ENCODE results near the gene KIF6.

GRCh38 chr6:39309942-39310531, 415.2 kb downstream of the KIF6 start:
- TF ChIP-seq, protein P1, sequence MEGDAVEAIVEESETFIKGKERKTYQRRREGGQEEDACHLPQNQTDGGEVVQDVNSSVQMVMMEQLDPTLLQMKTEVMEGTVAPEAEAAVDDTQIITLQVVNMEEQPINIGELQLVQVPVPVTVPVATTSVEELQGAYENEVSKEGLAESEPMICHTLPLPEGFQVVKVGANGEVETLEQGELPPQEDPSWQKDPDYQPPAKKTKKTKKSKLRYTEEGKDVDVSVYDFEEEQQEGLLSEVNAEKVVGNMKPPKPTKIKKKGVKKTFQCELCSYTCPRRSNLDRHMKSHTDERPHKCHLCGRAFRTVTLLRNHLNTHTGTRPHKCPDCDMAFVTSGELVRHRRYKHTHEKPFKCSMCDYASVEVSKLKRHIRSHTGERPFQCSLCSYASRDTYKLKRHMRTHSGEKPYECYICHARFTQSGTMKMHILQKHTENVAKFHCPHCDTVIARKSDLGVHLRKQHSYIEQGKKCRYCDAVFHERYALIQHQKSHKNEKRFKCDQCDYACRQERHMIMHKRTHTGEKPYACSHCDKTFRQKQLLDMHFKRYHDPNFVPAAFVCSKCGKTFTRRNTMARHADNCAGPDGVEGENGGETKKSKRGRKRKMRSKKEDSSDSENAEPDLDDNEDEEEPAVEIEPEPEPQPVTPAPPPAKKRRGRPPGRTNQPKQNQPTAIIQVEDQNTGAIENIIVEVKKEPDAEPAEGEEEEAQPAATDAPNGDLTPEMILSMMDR (IDR thresholded peaks at IDR 0.05 in 4 of 5, conservative IDR thresholded peaks at IDR 0.05 in 1 of 5) = peak; percentile 33 to 84 (median 80)
- TF ChIP-seq POLR2A (IDR thresholded peaks at IDR 0.05) = no peak

Data from gastrocnemius medialis (tissue), 4 donors.